DMS153 (cell line): Measurements from ENCODE around the gene ZFC3H1.
"Not testable (repeated sequence)": the region's sequence is repeated elsewhere in the genome, so short reads cannot be mapped to it uniquely, and the experiment has no call there.

ENCODE experiments used
- DNase-seq: peaks from one replicate; lab custom pipeline; 2025; lab: John Stamatoyannopoulos, UW

ZFC3H1 gene

GRCh38 chr12:71578694-71579258 lies 84.9 kb downstream of the ZFC3H1 start:
- no peak for DNase-seq

- no peak for DNase-seq
Measured at GRCh38 chr12:71576496-71576895, 87.2 kb downstream of the ZFC3H1 start.

- not testable (repeated sequence) for DNase-seq
Measured at GRCh38 chr12:71569885-71570284, 93.8 kb downstream of the ZFC3H1 start.

GRCh38 chr12:71567537-71567936 lies 96.1 kb downstream of the ZFC3H1 start:
- DNase-seq, result no peak

GRCh38 chr12:71566655-71567054 lies 97.0 kb downstream of the ZFC3H1 start:
- DNase-seq, result no peak

GRCh38 chr12:71565535-71565934 lies 98.1 kb downstream of the ZFC3H1 start:
- DNase-seq, result no peak

GRCh38 chr12:71562676-71563595 lies 100.7 kb downstream of the ZFC3H1 start:
- DNase-seq, result no peak
